ENCODE measurements around the gene GHR. TPM values are rescaled to one million over a fixed set of nuclear protein-coding genes. Genes with fewer than 3 reads are reported as not detected.

Gene GHR
- total and polyA plus RNA-seq, 8 donors: 0.73 to 3.9 (median 1.3) TPM

DNA sequence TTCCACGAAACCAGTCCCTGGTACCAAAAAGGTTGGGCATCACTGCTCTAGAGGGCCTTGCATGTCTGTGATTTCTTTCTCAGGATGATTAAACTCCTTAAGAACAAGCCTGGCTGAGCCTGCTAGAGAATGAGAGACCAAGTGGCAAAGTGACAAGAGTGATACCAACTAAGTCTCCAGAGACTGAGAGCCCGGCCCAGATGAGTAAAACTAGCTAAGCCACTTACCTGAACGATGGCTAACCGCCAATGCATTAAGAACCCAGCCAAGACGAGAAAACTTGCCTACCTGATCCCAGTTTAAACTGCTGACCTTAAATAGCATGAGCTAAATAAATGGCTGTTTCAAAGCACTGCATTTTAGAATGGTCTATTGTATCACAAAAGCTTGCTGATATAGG lies 327.8 kb downstream of the GHR start:
- no peak for FAIRE-seq
- Histone ChIP-seq H3K4me3 (no peak overlapping the region), H3K9me3 (no peaks in the 10 kb centered on the region), H3K27me3 (no peaks in the 10 kb centered on the region), H3K27ac (no peak overlapping the region), H3K36me3 (no peaks in the 10 kb centered on the region), H3K4me1 (no peaks in the 10 kb centered on the region)
- TF ChIP-seq, protein P1, sequence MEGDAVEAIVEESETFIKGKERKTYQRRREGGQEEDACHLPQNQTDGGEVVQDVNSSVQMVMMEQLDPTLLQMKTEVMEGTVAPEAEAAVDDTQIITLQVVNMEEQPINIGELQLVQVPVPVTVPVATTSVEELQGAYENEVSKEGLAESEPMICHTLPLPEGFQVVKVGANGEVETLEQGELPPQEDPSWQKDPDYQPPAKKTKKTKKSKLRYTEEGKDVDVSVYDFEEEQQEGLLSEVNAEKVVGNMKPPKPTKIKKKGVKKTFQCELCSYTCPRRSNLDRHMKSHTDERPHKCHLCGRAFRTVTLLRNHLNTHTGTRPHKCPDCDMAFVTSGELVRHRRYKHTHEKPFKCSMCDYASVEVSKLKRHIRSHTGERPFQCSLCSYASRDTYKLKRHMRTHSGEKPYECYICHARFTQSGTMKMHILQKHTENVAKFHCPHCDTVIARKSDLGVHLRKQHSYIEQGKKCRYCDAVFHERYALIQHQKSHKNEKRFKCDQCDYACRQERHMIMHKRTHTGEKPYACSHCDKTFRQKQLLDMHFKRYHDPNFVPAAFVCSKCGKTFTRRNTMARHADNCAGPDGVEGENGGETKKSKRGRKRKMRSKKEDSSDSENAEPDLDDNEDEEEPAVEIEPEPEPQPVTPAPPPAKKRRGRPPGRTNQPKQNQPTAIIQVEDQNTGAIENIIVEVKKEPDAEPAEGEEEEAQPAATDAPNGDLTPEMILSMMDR (IDR thresholded peaks at IDR 0.05): no peak
- 70 to 74% methylated on average over 5 of the region's 5 CpGs for WGBS, 2 donors
- no peak for DNase-seq
- ATAC-seq: no peak
- intact Hi-C loops (cut with DNase I): no loop called here

DNA sequence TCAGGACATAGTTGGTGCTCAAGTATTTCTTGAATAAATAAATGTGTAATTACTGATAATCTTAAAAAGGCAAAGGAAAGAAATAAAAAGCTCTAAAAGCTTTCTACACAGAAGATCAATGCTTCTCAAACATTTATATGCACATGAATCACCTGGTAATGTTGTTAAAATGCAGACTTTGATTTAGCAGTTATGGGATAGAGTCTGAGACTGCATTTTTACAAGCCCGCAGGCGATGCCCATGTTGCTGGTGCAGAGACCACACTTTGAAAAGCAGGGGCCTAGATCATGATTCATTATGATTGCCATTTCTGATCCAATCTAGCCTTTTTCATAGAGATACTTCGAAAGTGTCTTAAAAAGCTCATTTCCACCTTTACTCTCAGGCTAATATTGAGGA lies 329.9 kb downstream of the GHR start:
- TF ChIP-seq, protein P1 (IDR thresholded peaks at IDR 0.05): no peak
- H3K36me3 ChIP-seq: no peaks in the 10 kb centered on the region
- intact Hi-C loops (cut with DNase I): no loop called here
- FAIRE-seq (no peak), DNase-seq (no peak), ATAC-seq (no peak)
- WGBS, 2 donors: 73 to 80% methylated on average over 3 of the region's 3 CpGs
- H3K4me1 ChIP-seq: no peaks in the 10 kb centered on the region
- no peaks in the 10 kb centered on the region for H3K9me3 ChIP-seq
- no peak overlapping the region for H3K4me3 ChIP-seq
- H3K27me3 ChIP-seq: no peaks in the 10 kb centered on the region
- no peak overlapping the region for H3K27ac ChIP-seq

DNA sequence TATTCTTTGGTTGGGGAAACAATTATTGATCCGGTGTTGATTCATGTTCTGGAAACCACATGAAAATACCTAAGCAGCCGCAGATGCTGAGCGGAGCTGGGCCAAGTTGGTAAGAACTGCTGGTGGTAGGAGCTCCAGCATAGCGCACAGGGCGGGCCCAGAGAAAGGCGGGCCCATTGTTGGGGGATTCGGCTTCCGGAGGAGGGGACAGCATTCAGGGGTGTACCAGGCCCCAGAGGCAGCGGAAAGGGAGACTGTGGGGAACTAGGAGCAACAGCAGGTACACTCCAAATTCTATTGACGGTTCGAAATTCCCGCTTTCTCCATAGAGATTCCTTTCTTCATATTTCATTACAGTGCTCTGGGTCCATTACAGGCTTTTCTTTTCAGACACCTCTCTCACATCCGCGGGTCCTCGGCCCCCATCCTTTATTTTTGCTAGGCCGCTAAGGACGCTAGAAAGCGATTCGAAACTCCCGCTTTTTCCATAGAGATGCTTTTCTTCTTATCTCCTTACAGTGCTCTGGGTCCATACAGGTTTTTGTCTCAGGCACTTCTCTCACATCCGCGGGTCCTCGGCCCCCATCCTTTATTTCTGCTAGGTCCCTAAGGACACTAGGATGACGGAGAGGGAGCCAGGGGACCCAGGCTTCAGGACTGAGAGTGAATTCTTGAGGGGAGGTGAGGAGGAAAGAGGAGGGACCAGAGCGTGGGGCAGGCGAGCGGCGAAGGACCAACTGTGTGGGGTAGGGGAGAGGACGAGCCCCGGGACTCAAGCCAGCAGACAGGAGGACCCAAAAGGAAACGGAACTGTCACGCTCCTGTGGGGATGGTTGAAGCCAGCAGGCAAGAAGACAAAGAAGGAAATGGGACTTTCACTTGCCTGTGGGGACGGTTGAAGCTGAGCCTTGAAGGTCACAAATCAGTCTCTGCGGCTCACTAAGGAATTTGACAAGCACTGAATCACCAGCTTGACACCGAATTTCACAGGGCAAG lies 333.7 kb downstream of the GHR start, which contains the start of gene CCDC152:
TSS of gene CCDC152 (plus strand) at position 213 of the 996 bp plus-strand sequence. CDS start 2,304 bp downstream, outside the sequence.
- Histone ChIP-seq H3K4me3 (peak within 1 kb of the TSS in 2 of 4 donors; percentile 19 to 35), H3K4me1 (no peaks in the 10 kb centered on the region), H3K9me3 (no peaks in the 10 kb centered on the region), H3K27me3 (no peaks in the 10 kb centered on the region), H3K27ac (no peak within 1 kb of the TSS), H3K36me3 (no peaks in the 10 kb centered on the region)
- intact Hi-C loops (cut with DNase I): no loop called here
- 11 to 14% methylated on average over 35 of the region's 35 CpGs for WGBS, 2 donors
- DNase-seq: peak in 5 of 6 donors; percentile 12 to 59 (median 42)
- ATAC-seq: peak; percentile 56 to 86 (median 77)
- TF ChIP-seq, protein P1 (IDR thresholded peaks at IDR 0.05): no peak
- FAIRE-seq: no peak

DNA sequence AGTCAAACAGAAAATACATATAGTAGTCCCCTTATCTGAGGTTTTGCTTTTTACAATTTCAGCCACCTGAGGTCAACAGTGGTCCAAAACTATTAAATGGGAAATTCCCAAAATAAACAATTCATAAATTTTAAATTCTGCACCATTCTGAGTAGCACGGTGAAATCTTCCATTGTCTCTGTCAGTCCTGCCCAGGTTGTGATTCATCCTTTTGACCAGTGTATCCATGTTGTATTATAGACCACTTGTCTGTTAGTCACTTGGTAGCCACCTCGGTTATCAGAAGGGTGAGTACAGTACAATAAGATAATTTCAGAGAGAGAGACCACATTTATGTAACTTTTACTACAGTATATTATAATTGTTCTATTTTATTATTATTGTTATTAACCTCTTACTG lies 336.2 kb downstream of the GHR start:
- ATAC-seq: no peak
- FAIRE-seq: no peak

More for the DNA sequence above, 336.2 kb downstream of the GHR start:
- TF ChIP-seq, protein P1 (IDR thresholded peaks at IDR 0.05): no peak
- 80 to 85% methylated on average over 2 of the region's 2 CpGs for WGBS, 2 donors
- H3K4me3 ChIP-seq: no peak overlapping the region
- DNase-seq: no peak
- H3K4me1 ChIP-seq: no peaks in the 10 kb centered on the region
- H3K9me3 ChIP-seq: no peaks in the 10 kb centered on the region
- H3K27me3 ChIP-seq: no peaks in the 10 kb centered on the region
- no peaks in the 10 kb centered on the region for H3K36me3 ChIP-seq
- H3K27ac ChIP-seq: no peak overlapping the region
- intact Hi-C loops (cut with DNase I): no loop called here

Data from pancreas (tissue), 10 donors.